ENCODE data around the gene CNKSR1. TPM values are rescaled to one million over a fixed set of nuclear protein-coding genes. Genes with fewer than 3 reads are reported as not detected.

The CNKSR1 gene
- total and polyA plus RNA-seq, 2 of the 13 experiments (the other 11 are each of a cell fraction or from before 2014, with no cell fraction given): 3.4 to 8.9 TPM

DNA sequence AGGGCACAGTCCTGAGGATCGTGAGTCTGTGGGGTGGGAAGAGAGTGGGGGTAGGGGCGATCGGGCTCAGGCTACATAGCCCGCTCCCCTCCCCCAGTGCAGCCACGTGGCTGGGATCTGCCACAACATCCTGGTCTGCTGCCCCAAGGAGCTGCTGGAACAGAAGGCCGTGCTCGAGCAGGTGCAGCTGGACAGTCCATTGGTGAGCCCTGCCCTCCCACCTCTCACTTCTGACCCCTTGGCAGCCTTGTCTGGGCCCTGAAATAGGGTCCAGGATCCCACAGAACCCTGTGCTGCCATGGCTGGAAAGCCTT is 5.0 kb downstream of the CNKSR1 start:
- no TSS peak for BruUV-seq (replicated peaks)
- ATAC-seq (no peak), DNase-seq (ENCODE audit: low spot score) (no peak), FAIRE-seq (no peak)
- H3K36me3 ChIP-seq (replicated peaks in 1 of 2; ENCODE audit: control insufficient read depth in 1 of 2, insufficient read depth in 2 of 2, low read length in 2 of 2): peaks cover 0 to 2% of the 10 kb centered on the region in 2 experiments; a peak in 2 of 5 replicates
- TF ChIP-seq REPIN1 (CRISPR knock-in tag; IDR thresholded peaks at IDR 0.05; ENCODE audit: borderline replicate concordance, low read depth) (no peak), ZNF773 (CRISPR knock-in tag; IDR thresholded peaks at IDR 0.05; ENCODE audit: borderline replicate concordance) (no peak), SRF (IDR thresholded peaks at IDR 0.05; ENCODE audit: low read depth, low read length) (no peak), FOXM1 (CRISPR knock-in tag; IDR thresholded peaks at IDR 0.05) (no peak), ZNF441 (CRISPR knock-in tag; IDR thresholded peaks at IDR 0.05; ENCODE audit: borderline replicate concordance) (no peak), ZNF136 (CRISPR knock-in tag; IDR thresholded peaks at IDR 0.05; ENCODE audit: low read depth) (no peak), BRD4 (CRISPR knock-in tag; IDR thresholded peaks at IDR 0.05) (no peak), BRCA1 (CRISPR knock-in tag; IDR thresholded peaks at IDR 0.05) (no peak), PTBP1 (IDR thresholded peaks at IDR 0.05; ENCODE audit: low read depth, low read length, poor library complexity, severe bottlenecking) (no peak), REXO4 (CRISPR knock-in tag; IDR thresholded peaks at IDR 0.05; ENCODE audit: borderline replicate concordance) (no peak), ZNF75D (CRISPR knock-in tag; IDR thresholded peaks at IDR 0.05; ENCODE audit: borderline replicate concordance) (no peak), NBN (conservative IDR thresholded peaks at IDR 0.05) (no peak), ZFP62 (CRISPR knock-in tag; IDR thresholded peaks at IDR 0.05) (no peak), ZNF296 (CRISPR knock-in tag; conservative IDR thresholded peaks at IDR 0.05) (no peak), ZNF230 (CRISPR knock-in tag; IDR thresholded peaks at IDR 0.05) (no peak), HCFC1 (IDR thresholded peaks at IDR 0.05; ENCODE audit: low read depth, low read length) (no peak)
- TF ChIP-seq, protein P1, sequence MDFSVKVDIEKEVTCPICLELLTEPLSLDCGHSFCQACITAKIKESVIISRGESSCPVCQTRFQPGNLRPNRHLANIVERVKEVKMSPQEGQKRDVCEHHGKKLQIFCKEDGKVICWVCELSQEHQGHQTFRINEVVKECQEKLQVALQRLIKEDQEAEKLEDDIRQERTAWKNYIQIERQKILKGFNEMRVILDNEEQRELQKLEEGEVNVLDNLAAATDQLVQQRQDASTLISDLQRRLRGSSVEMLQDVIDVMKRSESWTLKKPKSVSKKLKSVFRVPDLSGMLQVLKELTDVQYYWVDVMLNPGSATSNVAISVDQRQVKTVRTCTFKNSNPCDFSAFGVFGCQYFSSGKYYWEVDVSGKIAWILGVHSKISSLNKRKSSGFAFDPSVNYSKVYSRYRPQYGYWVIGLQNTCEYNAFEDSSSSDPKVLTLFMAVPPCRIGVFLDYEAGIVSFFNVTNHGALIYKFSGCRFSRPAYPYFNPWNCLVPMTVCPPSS (IDR thresholded peaks at IDR 0.05): no peak
- TF ChIP-seq, protein P2, sequence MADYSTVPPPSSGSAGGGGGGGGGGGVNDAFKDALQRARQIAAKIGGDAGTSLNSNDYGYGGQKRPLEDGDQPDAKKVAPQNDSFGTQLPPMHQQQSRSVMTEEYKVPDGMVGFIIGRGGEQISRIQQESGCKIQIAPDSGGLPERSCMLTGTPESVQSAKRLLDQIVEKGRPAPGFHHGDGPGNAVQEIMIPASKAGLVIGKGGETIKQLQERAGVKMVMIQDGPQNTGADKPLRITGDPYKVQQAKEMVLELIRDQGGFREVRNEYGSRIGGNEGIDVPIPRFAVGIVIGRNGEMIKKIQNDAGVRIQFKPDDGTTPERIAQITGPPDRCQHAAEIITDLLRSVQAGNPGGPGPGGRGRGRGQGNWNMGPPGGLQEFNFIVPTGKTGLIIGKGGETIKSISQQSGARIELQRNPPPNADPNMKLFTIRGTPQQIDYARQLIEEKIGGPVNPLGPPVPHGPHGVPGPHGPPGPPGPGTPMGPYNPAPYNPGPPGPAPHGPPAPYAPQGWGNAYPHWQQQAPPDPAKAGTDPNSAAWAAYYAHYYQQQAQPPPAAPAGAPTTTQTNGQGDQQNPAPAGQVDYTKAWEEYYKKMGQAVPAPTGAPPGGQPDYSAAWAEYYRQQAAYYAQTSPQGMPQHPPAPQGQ (CRISPR knock-in tag; IDR thresholded peaks at IDR 0.05; ENCODE audit: borderline replicate concordance): no peak
- TF ChIP-seq, protein P3, sequence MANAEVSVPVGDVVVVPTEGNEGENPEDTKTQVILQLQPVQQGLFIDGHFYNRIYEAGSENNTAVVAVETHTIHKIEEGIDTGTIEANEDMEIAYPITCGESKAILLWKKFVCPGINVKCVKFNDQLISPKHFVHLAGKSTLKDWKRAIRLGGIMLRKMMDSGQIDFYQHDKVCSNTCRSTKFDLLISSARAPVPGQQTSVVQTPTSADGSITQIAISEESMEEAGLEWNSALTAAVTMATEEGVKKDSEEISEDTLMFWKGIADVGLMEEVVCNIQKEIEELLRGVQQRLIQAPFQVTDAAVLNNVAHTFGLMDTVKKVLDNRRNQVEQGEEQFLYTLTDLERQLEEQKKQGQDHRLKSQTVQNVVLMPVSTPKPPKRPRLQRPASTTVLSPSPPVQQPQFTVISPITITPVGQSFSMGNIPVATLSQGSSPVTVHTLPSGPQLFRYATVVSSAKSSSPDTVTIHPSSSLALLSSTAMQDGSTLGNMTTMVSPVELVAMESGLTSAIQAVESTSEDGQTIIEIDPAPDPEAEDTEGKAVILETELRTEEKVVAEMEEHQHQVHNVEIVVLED (CRISPR knock-in tag; IDR thresholded peaks at IDR 0.05; ENCODE audit: borderline replicate concordance): no peak
- TF ChIP-seq, protein P4, sequence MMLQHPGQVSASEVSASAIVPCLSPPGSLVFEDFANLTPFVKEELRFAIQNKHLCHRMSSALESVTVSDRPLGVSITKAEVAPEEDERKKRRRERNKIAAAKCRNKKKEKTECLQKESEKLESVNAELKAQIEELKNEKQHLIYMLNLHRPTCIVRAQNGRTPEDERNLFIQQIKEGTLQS (CRISPR knock-in tag; IDR thresholded peaks at IDR 0.05): no peak
- no peaks in the 10 kb centered on the region for H3K27me3 ChIP-seq (ENCODE audit: control insufficient read depth in 1 of 2, insufficient read depth in 2 of 2, low read length in 2 of 2)
- peaks cover 16% of the 10 kb centered on the region for H3K4me1 ChIP-seq (ENCODE audit: insufficient read depth, low read length)
- H3K9me3 ChIP-seq (ENCODE audit: low read length): no peaks in the 10 kb centered on the region
- no peak overlapping the region for H3K4me3 ChIP-seq (replicated peaks in 1 of 3; ENCODE audit: insufficient read depth in 1 of 3, low read depth in 2 of 3, low read length in 3 of 3)
- H4K20me1 ChIP-seq (ENCODE audit: insufficient read depth, low read length): no peaks in the 10 kb centered on the region
- ChIA-PET CTCF (ENCODE audit: low intra/inter-chr PET ratio, low total read pairs) (no interaction called here), POLR2A (no interaction called here)
- no peak overlapping the region for H3K9ac ChIP-seq (ENCODE audit: insufficient read depth, low read depth, low read length)
- in situ Hi-C loops (cut with HindIII; ENCODE audit: extremely low pct_ligation_motif_present, low pct_unique_long_range_greater_than_20kb) (no loop called here), intact Hi-C loops (cut with micrococcal nuclease; ENCODE audit: unreplicated experiment) (no loop called here)
- no peak overlapping the region for H3K4me2 ChIP-seq (ENCODE audit: low read depth, low read length)
- H2AFZ ChIP-seq (ENCODE audit: low read length): no peak overlapping the region
- WGBS (ENCODE audit: low lambda C conversion rate): no CpG with 5 or more reads among the region's 7 CpGs
- no peak overlapping the region for H3K27ac ChIP-seq (ENCODE audit: extremely low read length, insufficient read depth, low read length)
- H3K79me2 ChIP-seq (ENCODE audit: insufficient read depth, low read length): no peaks in the 10 kb centered on the region

Measured in HepG2 (cell line).